ENCODE data around the gene HIKESHI.
"Not testable (repeated sequence)": the region's sequence is repeated elsewhere in the genome, so short reads cannot be mapped to it uniquely, and the experiment has no call there.

HIKESHI gene

DNA sequence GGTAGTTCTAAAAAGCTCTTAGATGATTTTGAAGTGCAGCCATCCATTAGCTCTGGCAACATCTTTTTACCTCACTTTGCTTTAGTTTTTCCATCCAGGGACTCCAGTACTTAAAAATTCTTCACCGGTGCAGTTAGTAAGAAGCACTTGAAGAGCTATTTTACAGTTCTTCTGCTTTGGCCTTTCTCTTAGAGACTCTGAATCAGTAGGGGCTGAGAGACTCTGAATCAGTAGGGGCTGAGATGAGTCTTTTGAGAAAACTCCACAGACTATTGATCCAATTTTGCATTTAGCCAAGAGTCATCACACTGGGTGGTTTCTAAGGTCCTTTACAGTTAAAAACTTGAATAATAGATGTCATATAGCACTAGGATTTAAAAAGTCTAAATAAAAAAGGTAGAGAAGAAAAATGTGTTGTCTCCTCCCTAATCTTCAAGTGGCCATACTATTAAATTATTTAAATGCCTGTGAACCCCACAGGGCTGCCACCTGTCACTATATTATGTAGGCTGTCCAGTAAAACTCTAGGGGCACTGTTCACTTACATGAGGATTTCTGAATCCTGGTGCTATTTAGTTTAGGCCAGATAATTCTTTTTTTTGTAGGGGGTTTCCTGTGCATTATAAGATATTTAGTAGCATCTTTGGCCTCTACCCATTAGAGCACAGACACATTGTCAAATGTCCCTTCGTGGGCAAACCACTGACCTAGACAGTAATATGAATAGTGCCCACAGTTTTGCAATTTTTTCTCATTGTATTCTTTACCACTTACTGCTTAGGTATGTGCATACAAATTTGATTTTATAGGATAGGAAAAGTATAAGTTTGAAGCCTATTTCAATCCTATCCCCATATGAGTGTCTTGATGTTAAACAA, 26.3 kb upstream of the HIKESHI start:
- Histone ChIP-seq H3K36me3 (ENCODE audit: control insufficient read depth, insufficient read depth, low read length) (no peaks in the 10 kb centered on the region), H3K4me3 (ENCODE audit: low read length) (no peak overlapping the region), H3K4me1 (ENCODE audit: control insufficient read depth, insufficient read depth, low read length) (no peaks in the 10 kb centered on the region), H3K9ac (ENCODE audit: low read length) (no peak overlapping the region), H3K9me3 (ENCODE audit: control insufficient read depth, low read length) (no peaks in the 10 kb centered on the region), H3K27me3 (ENCODE audit: control insufficient read depth, insufficient read depth, low read length) (no peaks in the 10 kb centered on the region)

DNA sequence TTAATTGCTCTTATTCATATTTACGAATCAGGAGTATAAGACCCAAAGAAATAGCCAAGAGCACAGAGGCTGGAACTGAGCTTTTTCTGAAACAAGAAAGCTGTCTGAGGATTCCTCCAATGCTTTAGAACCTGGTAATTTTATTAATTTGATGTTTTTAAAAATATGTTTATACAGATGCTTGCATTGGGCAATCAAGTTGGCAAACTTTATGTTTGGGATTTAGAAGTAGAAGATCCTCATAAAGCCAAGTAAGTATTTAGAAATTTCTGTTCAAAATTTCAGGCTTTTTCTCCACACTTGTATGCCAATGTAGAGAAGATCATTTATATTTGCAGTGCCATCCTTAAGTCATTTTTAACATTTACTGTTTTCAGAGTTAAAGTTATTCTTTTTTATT, 24.3 kb upstream of the HIKESHI start:
- H3K36me3 ChIP-seq (ENCODE audit: control insufficient read depth, insufficient read depth, low read length), result no peaks in the 10 kb centered on the region
- no peaks in the 10 kb centered on the region for H3K4me1 ChIP-seq (ENCODE audit: control insufficient read depth, insufficient read depth, low read length)
- no peak overlapping the region for H3K9ac ChIP-seq (ENCODE audit: low read length)
- no peak overlapping the region for H3K4me3 ChIP-seq (ENCODE audit: low read length)
- H3K9me3 ChIP-seq (ENCODE audit: control insufficient read depth, low read length), result no peaks in the 10 kb centered on the region
- H3K27me3 ChIP-seq (ENCODE audit: control insufficient read depth, insufficient read depth, low read length), result no peaks in the 10 kb centered on the region

DNA sequence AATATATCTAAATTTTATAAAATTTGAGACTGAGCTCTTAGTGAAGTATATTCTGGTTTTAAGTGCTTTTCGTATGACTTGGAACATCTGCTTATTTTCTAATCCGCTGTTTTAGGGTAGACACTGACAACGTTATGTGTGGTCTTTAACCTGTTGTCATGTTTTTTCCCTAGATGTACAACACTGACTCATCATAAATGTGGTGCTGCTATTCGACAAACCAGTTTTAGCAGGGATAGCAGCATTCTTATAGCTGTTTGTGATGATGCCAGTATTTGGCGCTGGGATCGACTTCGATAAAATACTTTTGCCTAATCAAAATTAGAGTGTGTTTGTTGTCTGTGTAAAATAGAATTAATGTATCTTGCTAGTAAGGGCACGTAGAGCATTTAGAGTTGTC, 23.8 kb upstream of the HIKESHI start:
- H3K36me3 ChIP-seq (ENCODE audit: control insufficient read depth, insufficient read depth, low read length), result no peaks in the 10 kb centered on the region
- H3K9me3 ChIP-seq (ENCODE audit: control insufficient read depth, low read length), result no peaks in the 10 kb centered on the region
- H3K9ac ChIP-seq (ENCODE audit: low read length), result no peak overlapping the region

DNA sequence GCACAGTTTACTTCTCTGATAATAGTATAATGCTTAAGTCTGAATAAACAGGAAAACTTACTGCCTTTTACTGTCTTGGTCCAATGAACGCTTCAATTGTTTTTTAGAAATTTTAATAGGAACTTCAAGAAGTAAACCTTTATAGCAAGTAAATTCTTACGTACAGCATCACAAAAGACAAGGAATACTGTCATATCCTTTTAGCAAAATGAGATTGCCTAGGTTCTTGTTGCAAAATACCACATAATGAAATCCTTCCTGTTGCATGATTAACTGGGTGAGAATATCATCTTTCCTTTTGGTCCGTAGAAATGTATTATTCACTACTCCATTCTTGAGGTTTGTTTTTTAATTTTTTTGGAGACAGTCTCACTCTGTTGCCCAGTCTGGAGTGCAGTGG, 22.3 kb upstream of the HIKESHI start:
- H3K36me3 ChIP-seq (ENCODE audit: control insufficient read depth, insufficient read depth, low read length), result no peaks in the 10 kb centered on the region
- no peaks in the 10 kb centered on the region for H3K4me1 ChIP-seq (ENCODE audit: control insufficient read depth, insufficient read depth, low read length)
- no peaks in the 10 kb centered on the region for H3K27me3 ChIP-seq (ENCODE audit: control insufficient read depth, insufficient read depth, low read length)
- no peak overlapping the region for H3K4me3 ChIP-seq (ENCODE audit: low read length)
- H3K9me3 ChIP-seq (ENCODE audit: control insufficient read depth, low read length), result no peaks in the 10 kb centered on the region
- no peak overlapping the region for H3K9ac ChIP-seq (ENCODE audit: low read length)

More for the DNA sequence above, 23.8 kb upstream of the HIKESHI start:
- no peaks in the 10 kb centered on the region for H3K4me1 ChIP-seq (ENCODE audit: control insufficient read depth, insufficient read depth, low read length)
- no peaks in the 10 kb centered on the region for H3K27me3 ChIP-seq (ENCODE audit: control insufficient read depth, insufficient read depth, low read length)
- no peak overlapping the region for H3K4me3 ChIP-seq (ENCODE audit: low read length)

DNA sequence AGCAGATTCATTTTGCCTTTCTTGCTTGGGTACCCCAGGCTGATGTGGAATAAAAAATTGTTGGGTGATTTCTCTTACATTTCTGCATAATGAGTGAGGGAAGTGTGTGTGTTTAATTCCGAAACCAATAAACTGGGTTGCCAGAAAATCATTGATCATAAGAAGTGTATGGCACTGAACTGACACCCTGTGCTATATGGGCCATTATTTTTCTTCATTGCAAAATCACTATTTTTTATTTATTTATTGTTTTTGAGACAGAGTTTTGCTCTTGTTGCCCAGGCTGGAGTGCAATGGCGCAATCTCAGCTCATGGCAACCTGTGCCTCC, 14.6 kb upstream of the HIKESHI start:
- no peaks in the 10 kb centered on the region for H3K9me3 ChIP-seq (ENCODE audit: control insufficient read depth, low read length)
- H3K36me3 ChIP-seq (ENCODE audit: control insufficient read depth, insufficient read depth, low read length), result no peaks in the 10 kb centered on the region
- H3K4me3 ChIP-seq (ENCODE audit: low read length), result no peak overlapping the region
- no peak overlapping the region for H3K9ac ChIP-seq (ENCODE audit: low read length)
- no peaks in the 10 kb centered on the region for H3K4me1 ChIP-seq (ENCODE audit: control insufficient read depth, insufficient read depth, low read length)
- H3K27me3 ChIP-seq (ENCODE audit: control insufficient read depth, insufficient read depth, low read length), result no peaks in the 10 kb centered on the region

DNA sequence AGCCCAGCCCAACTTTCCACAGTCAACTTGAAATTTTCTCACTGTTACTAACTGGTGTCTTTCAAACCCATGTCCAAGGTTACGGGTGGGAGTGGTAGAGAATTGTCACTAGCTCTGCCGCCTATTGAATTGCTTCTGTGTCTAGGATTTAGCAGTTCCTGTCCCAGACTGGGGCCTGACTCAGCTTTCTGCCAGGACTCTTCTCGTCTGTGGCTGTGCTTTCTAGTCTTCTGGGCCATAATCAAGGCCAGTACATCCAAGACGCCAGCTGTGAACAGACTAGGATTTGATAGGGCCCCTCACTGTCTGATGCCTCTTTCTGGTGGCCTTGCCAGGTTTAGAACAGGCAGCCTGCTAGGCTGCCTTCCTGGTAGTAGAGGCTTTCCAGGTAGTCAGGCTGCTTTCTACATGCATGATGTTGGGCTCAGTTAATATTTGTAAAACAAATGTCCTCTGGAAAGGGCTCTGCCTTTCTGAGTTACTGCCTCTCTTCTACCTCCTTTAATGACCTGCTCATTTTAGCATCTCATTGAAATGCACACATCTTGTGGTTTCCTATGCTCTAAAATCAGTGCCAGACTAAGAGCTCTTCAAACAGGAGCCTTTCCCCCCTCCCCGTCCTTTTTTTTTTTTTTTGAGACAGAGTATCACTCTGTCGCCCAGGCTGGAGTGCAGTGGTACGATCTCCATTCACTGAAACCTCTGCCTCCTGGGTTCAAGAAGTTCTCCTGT, 13.1 kb upstream of the HIKESHI start:
- Histone ChIP-seq H3K27me3 (ENCODE audit: control insufficient read depth, insufficient read depth, low read length) (no peaks in the 10 kb centered on the region), H3K4me3 (ENCODE audit: low read length) (no peak overlapping the region), H3K36me3 (ENCODE audit: control insufficient read depth, insufficient read depth, low read length) (no peaks in the 10 kb centered on the region), H3K4me1 (ENCODE audit: control insufficient read depth, insufficient read depth, low read length) (no peaks in the 10 kb centered on the region), H3K9me3 (ENCODE audit: control insufficient read depth, low read length) (no peaks in the 10 kb centered on the region), H3K9ac (ENCODE audit: low read length) (no peak overlapping the region)

DNA sequence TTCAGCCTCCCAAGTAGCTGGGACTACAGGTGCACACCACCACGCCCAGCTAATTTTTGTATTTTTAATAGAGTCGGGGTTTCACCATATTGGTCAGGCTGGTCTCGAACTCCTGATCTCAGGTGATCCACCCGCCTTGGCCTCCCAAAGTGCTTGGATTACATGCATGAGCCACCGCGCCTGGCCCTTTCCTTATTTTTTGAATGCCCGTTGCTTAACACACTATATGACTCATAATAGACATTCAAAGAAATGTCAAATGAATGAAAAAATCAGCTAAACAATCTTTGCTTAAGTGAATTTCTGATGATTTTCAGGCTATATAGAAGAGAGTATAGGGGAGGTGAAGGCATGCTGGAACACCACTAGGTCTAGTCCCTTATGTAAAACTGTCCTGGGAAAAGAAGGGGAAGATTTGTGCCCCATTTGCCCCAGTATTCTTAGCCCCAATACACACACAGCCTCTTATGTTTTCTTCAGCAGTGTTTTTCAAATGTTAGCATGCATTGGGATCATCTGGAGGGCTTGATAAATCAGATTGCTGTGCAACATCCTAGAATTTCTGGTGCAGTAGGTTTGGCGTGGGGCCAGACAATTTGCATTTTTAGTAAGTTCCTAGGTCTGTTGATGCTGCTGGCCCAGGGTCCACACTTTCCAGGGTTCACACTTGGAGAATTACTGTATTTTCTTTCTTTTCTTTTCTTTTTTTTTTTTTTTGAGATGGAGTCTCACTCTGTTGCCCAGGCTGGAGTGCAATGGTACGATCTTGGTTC, 12.3 kb upstream of the HIKESHI start:
- H3K9ac ChIP-seq (ENCODE audit: low read length); H3K9me3 ChIP-seq (ENCODE audit: control insufficient read depth, low read length); H3K4me1 ChIP-seq (ENCODE audit: control insufficient read depth, insufficient read depth, low read length); H3K27me3 ChIP-seq (ENCODE audit: control insufficient read depth, insufficient read depth, low read length); H3K36me3 ChIP-seq (ENCODE audit: control insufficient read depth, insufficient read depth, low read length); H3K4me3 ChIP-seq (ENCODE audit: low read length): not testable (repeated sequence)

DNA sequence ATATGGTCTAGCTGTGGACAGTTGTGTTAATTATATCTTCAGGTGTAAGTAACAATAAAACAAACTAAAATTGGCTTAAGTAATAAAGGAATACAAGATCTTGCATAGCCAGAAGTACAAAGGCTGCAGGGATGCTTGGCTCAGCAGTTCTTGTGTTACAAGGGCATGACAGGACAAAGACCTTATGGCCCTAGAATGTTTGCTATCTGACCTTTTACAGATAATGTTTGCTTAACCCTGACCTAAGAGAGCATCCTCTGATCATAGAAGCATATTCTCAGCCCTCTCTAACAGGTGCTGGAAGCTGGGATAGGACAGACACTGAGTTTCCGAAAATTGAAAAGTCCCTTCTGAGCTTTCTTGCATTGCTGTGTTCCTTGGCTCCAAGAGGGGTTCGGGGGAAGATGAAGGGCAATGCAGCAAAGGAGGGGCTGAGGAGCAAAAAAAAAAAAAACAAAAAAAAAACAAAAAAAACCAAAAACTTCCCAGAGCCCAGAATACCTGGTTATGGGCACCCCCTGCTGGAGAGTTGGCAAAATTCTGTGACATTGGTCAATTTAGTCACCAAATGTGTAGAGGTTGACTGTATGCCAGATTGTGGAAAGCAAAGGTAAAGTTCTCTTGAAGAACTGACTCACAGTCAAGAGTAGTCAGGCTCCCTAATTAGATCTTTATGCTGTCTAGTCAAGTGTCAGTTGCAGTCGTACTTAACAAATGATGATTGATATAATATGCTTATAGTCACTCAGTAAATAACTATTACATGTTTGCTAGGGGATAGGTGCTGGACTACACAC, 10.4 kb upstream of the HIKESHI start:
- H3K9me3 ChIP-seq (ENCODE audit: control insufficient read depth, low read length), result no peaks in the 10 kb centered on the region
- H3K27me3 ChIP-seq (ENCODE audit: control insufficient read depth, insufficient read depth, low read length), result no peaks in the 10 kb centered on the region
- H3K36me3 ChIP-seq (ENCODE audit: control insufficient read depth, insufficient read depth, low read length), result no peaks in the 10 kb centered on the region
- H3K9ac ChIP-seq (ENCODE audit: low read length), result no peak overlapping the region
- H3K4me1 ChIP-seq (ENCODE audit: control insufficient read depth, insufficient read depth, low read length), result no peaks in the 10 kb centered on the region
- no peak overlapping the region for H3K4me3 ChIP-seq (ENCODE audit: low read length)

DNA sequence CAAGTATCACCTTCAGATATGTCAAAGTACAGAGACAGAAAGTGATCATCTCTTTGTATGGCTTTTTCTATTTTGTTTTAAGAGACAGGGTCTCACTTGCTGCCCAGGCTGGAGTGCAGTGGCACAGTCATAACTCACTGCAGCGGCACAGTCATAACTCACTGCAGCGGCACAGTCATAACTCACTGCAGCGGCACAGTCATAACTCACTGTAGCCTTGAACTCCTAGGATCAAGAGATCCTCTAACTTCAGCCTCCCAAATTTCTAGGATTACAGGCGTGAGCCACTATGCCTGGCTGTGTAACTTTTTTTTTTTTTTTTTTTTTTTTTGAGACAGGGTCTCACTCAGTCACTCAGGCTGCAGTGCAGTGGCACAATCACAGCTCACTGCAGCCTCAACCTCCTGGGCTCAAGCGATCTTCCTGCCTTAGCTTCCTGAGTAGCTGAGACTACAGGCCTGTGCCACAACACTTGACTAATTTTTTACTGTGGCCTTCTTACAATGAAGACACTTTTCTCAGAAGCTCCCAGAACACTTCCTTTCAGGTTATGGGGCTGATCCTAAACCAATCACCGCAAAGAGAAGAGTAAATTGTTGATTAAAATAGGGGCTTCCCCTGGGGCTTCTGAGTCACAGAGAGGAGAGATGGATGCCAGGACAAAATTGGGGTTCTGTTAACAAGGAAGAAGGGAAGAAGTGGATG, 9.0 kb upstream of the HIKESHI start:
- H3K9me3 ChIP-seq (ENCODE audit: control insufficient read depth, low read length), result no peaks in the 10 kb centered on the region
- no peaks in the 10 kb centered on the region for H3K27me3 ChIP-seq (ENCODE audit: control insufficient read depth, insufficient read depth, low read length)
- H3K9ac ChIP-seq (ENCODE audit: low read length), result no peak overlapping the region
- no peak overlapping the region for H3K4me3 ChIP-seq (ENCODE audit: low read length)
- H3K4me1 ChIP-seq (ENCODE audit: control insufficient read depth, insufficient read depth, low read length), result no peaks in the 10 kb centered on the region
- no peaks in the 10 kb centered on the region for H3K36me3 ChIP-seq (ENCODE audit: control insufficient read depth, insufficient read depth, low read length)

DNA sequence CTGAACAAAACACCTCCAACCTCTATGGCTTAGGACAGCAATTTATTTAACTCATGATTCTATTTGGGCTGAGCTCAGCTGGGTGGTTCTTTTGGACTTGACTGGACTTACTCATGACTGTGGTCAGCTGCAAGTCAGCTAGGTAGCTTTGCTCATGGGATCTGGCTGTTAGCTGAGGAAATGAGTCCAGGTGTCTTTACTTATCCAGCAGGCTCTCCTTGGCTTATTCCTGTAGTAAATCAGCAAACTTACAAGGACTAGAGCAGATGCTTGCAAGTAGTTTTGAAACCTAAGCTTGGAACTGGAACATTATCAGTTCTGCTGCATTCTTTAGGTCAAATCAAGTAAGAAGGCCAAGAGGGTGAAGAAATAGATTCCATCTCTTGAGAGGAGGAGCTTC, 8.0 kb upstream of the HIKESHI start:
- no peak overlapping the region for H3K9ac ChIP-seq (ENCODE audit: low read length)
- no peaks in the 10 kb centered on the region for H3K36me3 ChIP-seq (ENCODE audit: control insufficient read depth, insufficient read depth, low read length)
- no peaks in the 10 kb centered on the region for H3K9me3 ChIP-seq (ENCODE audit: control insufficient read depth, low read length)
- no peaks in the 10 kb centered on the region for H3K27me3 ChIP-seq (ENCODE audit: control insufficient read depth, insufficient read depth, low read length)
- H3K4me1 ChIP-seq (ENCODE audit: control insufficient read depth, insufficient read depth, low read length), result no peaks in the 10 kb centered on the region
- H3K4me3 ChIP-seq (ENCODE audit: low read length), result no peak overlapping the region

DNA sequence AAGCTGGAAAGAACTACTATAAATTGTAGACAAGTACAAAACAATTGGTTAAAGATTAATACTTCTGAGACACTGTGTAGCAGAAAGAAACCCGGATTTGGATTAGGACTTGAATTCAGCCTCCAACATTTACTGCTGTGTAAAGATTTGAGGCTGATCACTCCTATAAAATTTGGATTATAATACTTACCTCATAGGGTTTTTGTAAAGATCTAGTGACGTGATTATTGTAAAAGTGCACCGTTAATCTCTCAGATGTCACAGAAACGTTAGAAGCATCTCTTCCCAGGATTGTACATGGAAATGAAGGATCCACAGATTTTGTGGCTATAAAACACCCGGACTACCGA, 323 bp upstream of the HIKESHI start:
- Histone ChIP-seq H3K9me3 (ENCODE audit: control insufficient read depth, low read length) (no peaks in the 10 kb centered on the region), H3K27me3 (ENCODE audit: control insufficient read depth, insufficient read depth, low read length) (no peaks in the 10 kb centered on the region), H3K9ac (ENCODE audit: low read length) (no peak overlapping the region), H3K4me3 (ENCODE audit: low read length) (no peak overlapping the region), H3K4me1 (ENCODE audit: control insufficient read depth, insufficient read depth, low read length) (peaks cover 6% of the 10 kb centered on the region), H3K36me3 (ENCODE audit: control insufficient read depth, insufficient read depth, low read length) (no peaks in the 10 kb centered on the region)
